Measurements from ENCODE around the gene OAF.

DNA sequence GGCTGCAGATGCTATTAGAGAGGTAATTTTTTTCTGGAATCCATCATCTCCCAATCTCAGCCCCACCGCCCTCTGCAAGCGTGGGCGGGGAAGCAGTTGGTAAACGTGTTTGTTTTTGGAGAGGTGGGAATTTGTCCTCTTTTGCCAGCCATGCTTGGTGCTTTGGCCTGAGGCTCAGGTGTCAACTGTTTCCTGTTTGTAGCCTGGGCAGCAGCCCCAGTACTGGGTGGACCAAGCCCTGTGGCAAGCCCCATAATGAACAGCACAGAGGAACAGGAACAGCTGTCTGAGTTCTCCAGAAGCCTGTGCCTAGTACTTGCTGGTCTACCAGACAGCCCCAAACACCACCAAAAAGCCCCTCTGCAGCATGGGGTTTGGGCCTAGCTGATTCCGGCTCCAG is 68.7 kb downstream of the OAF start:
- TF ChIP-seq, protein P1, sequence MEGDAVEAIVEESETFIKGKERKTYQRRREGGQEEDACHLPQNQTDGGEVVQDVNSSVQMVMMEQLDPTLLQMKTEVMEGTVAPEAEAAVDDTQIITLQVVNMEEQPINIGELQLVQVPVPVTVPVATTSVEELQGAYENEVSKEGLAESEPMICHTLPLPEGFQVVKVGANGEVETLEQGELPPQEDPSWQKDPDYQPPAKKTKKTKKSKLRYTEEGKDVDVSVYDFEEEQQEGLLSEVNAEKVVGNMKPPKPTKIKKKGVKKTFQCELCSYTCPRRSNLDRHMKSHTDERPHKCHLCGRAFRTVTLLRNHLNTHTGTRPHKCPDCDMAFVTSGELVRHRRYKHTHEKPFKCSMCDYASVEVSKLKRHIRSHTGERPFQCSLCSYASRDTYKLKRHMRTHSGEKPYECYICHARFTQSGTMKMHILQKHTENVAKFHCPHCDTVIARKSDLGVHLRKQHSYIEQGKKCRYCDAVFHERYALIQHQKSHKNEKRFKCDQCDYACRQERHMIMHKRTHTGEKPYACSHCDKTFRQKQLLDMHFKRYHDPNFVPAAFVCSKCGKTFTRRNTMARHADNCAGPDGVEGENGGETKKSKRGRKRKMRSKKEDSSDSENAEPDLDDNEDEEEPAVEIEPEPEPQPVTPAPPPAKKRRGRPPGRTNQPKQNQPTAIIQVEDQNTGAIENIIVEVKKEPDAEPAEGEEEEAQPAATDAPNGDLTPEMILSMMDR (conservative IDR thresholded peaks at IDR 0.05 in 1 of 2, IDR thresholded peaks at IDR 0.05 in 1 of 2; ENCODE audit: extremely low read depth in 1 of 2, insufficient read depth in 1 of 2, low read depth in 1 of 2, low read length in 2 of 2), result no peak
- TF ChIP-seq EZH2 (IDR thresholded peaks at IDR 0.05; ENCODE audit: borderline replicate concordance, low read length), result no peak

Measured in mammary epithelial cell (primary cell).